Kidney epithelial cell (primary cell): ENCODE results near the gene GIMAP6. TPM values are rescaled to one million over a fixed set of nuclear protein-coding genes. Genes with fewer than 3 reads are reported as not detected.
"Not testable (repeated sequence)": the region's sequence is repeated elsewhere in the genome, so short reads cannot be mapped to it uniquely, and the experiment has no call there.

ENCODE experiments used
- DNase-seq: peaks from one replicate; pipeline ENCODE4 v3.0.0-alpha.2; 2010; ENCODE audit warnings: low read depth
- H3K27me3 ChIP-seq: 2 replicates; pipeline ENCODE4 v1.6.0; 2011; ENCODE audit warnings: low read length; ENCODE audit not compliant: control insufficient read depth, insufficient read depth
- H3K36me3 ChIP-seq: 2 replicates; pipeline ENCODE4 v1.5.1; 2011; ENCODE audit warnings: low read length; ENCODE audit not compliant: control insufficient read depth, insufficient read depth
- H3K4me3 ChIP-seq: 2 replicates; pipeline ENCODE4 v1.5.1; 2011; ENCODE audit warnings: low read depth, mild to moderate bottlenecking, control low read depth, low read length
- total RNA-seq: library from RNA; depleted of rRNA; stranded (reverse); fragments of >200 nt; gene quantifications from 2 replicates; pipeline ENCODE4 v1.2.3, GENCODE V29; 2015
- TF ChIP-seq, protein P1 (sequence below): IDR thresholded peaks from 2 replicates; pipeline ENCODE4 v1.5.1; 2011; ENCODE audit warnings: mild to moderate bottlenecking, moderate library complexity, low read length, control low read depth, inconsistent platforms; ENCODE audit not compliant: insufficient read depth, poor library complexity, severe bottlenecking

GIMAP6 gene
- total RNA-seq, 1 donor from 2014 or later: not detected

DNA sequence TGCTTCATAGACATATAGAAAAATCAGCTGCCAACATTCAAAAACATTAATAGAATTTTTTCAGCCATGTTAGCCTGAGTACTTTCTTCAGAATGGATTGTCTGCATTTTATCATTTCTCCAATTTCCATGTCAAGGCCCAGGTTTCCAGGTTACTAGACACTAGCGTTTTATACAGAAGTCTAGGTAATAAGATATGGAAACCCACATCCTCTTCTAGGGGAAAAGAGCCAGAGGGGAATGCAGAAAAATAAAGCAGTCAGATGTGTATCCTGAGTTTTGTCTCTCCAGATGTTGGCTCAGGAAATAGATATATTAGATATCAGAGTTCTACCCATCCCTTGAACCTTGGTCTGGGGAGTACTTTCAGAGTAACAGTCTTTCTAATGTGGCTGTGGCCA is 44.6 kb downstream of the GIMAP6 start:
- Histone ChIP-seq H3K4me3 (no peak overlapping the region), H3K36me3 (no peaks in the 10 kb centered on the region), H3K27me3 (no peaks in the 10 kb centered on the region)
- DNase-seq: no peak
- TF ChIP-seq, protein P1, sequence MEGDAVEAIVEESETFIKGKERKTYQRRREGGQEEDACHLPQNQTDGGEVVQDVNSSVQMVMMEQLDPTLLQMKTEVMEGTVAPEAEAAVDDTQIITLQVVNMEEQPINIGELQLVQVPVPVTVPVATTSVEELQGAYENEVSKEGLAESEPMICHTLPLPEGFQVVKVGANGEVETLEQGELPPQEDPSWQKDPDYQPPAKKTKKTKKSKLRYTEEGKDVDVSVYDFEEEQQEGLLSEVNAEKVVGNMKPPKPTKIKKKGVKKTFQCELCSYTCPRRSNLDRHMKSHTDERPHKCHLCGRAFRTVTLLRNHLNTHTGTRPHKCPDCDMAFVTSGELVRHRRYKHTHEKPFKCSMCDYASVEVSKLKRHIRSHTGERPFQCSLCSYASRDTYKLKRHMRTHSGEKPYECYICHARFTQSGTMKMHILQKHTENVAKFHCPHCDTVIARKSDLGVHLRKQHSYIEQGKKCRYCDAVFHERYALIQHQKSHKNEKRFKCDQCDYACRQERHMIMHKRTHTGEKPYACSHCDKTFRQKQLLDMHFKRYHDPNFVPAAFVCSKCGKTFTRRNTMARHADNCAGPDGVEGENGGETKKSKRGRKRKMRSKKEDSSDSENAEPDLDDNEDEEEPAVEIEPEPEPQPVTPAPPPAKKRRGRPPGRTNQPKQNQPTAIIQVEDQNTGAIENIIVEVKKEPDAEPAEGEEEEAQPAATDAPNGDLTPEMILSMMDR: no peak

- no peak for DNase-seq
- Histone ChIP-seq H3K27me3 (no peaks in the 10 kb centered on the region), H3K4me3 (no peak overlapping the region), H3K36me3 (no peaks in the 10 kb centered on the region)
- TF ChIP-seq, protein P1: no peak
Observed at GRCh38 chr7:150586785-150587152, 45.4 kb downstream of the GIMAP6 start.

DNA sequence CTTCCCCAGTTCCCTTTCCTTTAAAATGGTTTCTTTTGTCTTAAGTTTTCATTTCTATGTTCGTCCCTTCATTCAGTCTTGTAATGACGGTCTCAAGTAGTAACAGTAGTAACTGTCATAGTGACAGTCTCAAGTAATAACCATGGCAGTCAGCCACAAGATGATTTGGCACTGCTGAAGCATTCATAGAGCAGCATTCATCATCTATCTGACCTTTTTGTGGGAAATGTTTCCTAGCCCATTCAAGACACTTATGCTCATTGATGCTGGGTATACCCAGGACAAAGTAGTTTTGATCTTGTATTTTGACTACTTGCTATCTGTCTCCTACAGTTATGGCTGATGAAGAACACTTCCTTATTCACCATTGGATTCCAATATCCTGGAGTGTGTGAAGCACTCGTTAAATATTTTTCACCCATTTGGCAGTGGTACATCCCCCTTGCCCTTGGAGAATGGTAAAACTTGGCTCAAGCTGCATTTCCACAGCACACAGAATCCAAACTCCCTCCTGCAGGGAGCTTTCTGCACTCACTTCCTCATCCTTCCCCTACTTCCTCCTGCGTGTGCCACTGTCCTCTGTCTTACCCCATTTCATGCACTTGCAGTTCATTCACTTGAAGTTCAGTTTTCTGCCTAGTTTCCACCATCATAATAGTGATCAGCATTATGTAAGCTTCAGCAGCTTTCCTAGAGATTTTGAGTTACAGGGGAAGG is 46.0 kb downstream of the GIMAP6 start:
- H3K4me3 ChIP-seq: no peak overlapping the region
- TF ChIP-seq, protein P1: no peak
- no peak for DNase-seq
- no peaks in the 10 kb centered on the region for H3K36me3 ChIP-seq
- no peaks in the 10 kb centered on the region for H3K27me3 ChIP-seq

- TF ChIP-seq, protein P1: no peak
Observed at GRCh38 chr7:150585199-150585598, 47.0 kb downstream of the GIMAP6 start.

DNA sequence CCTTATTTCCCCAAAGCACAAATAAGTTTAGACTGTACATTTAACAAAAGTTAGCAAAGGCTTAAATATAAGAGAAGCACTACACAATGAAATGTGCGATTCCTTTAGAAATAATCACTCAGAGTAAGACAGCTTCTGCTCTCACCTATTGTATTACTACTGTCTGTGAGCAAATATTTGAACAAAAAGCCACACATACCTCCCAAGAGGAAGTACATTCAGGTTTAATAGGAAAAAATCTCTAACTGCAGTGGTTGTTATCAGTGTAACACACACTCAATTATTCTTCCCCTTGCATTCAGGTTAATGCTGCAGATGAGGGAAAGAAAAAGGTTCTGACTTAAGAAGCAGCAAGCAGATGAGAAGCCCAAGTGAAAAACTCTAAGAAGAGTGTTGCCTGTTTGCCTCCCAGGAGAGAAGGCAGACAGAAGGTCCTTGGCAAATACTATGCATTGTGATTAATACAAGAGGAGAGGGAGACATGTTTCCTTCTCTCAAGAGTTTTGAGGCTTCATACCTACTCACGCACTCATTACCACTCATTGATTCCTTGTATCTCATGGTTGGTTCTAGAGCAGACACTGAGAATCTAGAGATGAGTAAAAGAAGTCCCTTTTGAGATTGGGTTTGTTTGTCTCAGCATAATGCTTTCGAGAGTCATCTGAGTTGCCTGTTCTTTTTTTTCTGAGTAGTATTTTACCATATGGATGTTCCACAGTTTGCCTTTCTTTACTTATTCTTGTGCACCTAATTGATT is 51.4 kb downstream of the GIMAP6 start:
- Histone ChIP-seq H3K4me3 (no peak overlapping the region), H3K36me3 (no peaks in the 10 kb centered on the region), H3K27me3 (no peaks in the 10 kb centered on the region)
- TF ChIP-seq, protein P1: no peak
- no peak for DNase-seq

More at GRCh38 chr7:150585199-150585598, 47.0 kb downstream of the GIMAP6 start:
- Histone ChIP-seq H3K27me3 (no peaks in the 10 kb centered on the region), H3K4me3 (no peak overlapping the region), H3K36me3 (no peaks in the 10 kb centered on the region)
- no peak for DNase-seq

GRCh38 chr7:150579979-150580637 is 52.1 kb downstream of the GIMAP6 start:
- not testable (repeated sequence) for DNase-seq, H3K27me3 ChIP-seq, H3K4me3 ChIP-seq, H3K36me3 ChIP-seq

Other genes starting within 250 kb of the GIMAP6 start
- gene GIMAP8, start 181.8 kb downstream of the GIMAP6 start, total RNA-seq: not detected in 2 replicates
- not detected in 2 replicates for gene GIMAP7, start 117.5 kb downstream of the GIMAP6 start, total RNA-seq
- 0.13 TPM in 1 of 2 replicates, not detected in the other for gene GIMAP4, start 65.0 kb downstream of the GIMAP6 start, total RNA-seq
- gene GIMAP2, start 53.3 kb upstream of the GIMAP6 start, total RNA-seq: 0.48 and 0.54 TPM in 2 replicates
- not detected in 2 replicates for gene GIMAP1, start 84.2 kb upstream of the GIMAP6 start, total RNA-seq
- gene GIMAP5, start 105.0 kb upstream of the GIMAP6 start, total RNA-seq: 0.17 TPM in 1 of 2 replicates, not detected in the other
- gene TMEM176B, start 168.0 kb upstream of the GIMAP6 start, total RNA-seq: 15.8 and 17.5 TPM in 2 replicates
- 13.3 and 18.9 TPM in 2 replicates for gene TMEM176A, start 168.4 kb upstream of the GIMAP6 start, total RNA-seq
- gene AOC1, start 220.1 kb upstream of the GIMAP6 start, total RNA-seq: 0.68 and 1.0 TPM in 2 replicates